ENCODE data around the gene AIFM2. TPM values are rescaled to one million over a fixed set of nuclear protein-coding genes. Genes with fewer than 3 reads are reported as not detected.

AIFM2 gene
- total and polyA plus RNA-seq, 2 donors (not counting 3 experiments of a cell fraction or from before 2014, with no cell fraction given), result 6.9 to 8.7 TPM

- no peak overlapping the region for H3K4me3 ChIP-seq (replicated peaks in 1 of 3; ENCODE audit: insufficient read depth in 1 of 3, low read depth in 1 of 3, low read length in 3 of 3)
- no peaks in the 10 kb centered on the region for H3K36me3 ChIP-seq (ENCODE audit: control insufficient read depth in 2 of 2, extremely low read depth in 1 of 2, insufficient read depth in 2 of 2, low read length in 2 of 2)
- H3K27me3 ChIP-seq (ENCODE audit: control insufficient read depth in 2 of 2, insufficient read depth in 2 of 2, low read length in 2 of 2), result peaks cover 13 to 17% of the 10 kb centered on the region in 2 experiments
- H4K20me1 ChIP-seq (replicated peaks; ENCODE audit: control insufficient read depth, extremely low read depth, insufficient read depth, low read length), result no peaks in the 10 kb centered on the region
- no peaks in the 10 kb centered on the region for H3K9me3 ChIP-seq (replicated peaks; ENCODE audit: control insufficient read depth, insufficient read depth, low read length)
- DNase-seq (ENCODE audit: low read depth, low spot score) (no peak), FAIRE-seq (no peak)
- POLR2A ChIA-PET, result no interaction called here
- H3K79me2 ChIP-seq (ENCODE audit: control insufficient read depth, insufficient read depth, low read length), result no peaks in the 10 kb centered on the region
- H3K9ac ChIP-seq (replicated peaks; ENCODE audit: extremely low read depth, insufficient read depth, low read length), result no peak overlapping the region
- no TSS peak for BruUV-seq (replicated peaks)
- TF ChIP-seq JUN (IDR thresholded peaks at IDR 0.05; ENCODE audit: borderline replicate concordance, insufficient read depth, insufficient read length, low read depth) (no peak), GATA2 (IDR thresholded peaks at IDR 0.05; ENCODE audit: insufficient read depth, insufficient read length, low read depth, low read length) (no peak), MYC (IDR thresholded peaks at IDR 0.05; ENCODE audit: low read depth, low read length) (no peak), POLR2AphosphoS5 (IDR thresholded peaks at IDR 0.05; ENCODE audit: insufficient read depth, low read depth, low read length) (no peak), POLR2A (IDR thresholded peaks at IDR 0.05; ENCODE audit: low read depth, low read length) (no peak), EZH2 (IDR thresholded peaks at IDR 0.05; ENCODE audit: borderline replicate concordance, low read depth, low read length, severe bottlenecking) (no peak), FOS (IDR thresholded peaks at IDR 0.05; ENCODE audit: borderline replicate concordance, insufficient read depth, low read length) (no peak), CTCF (IDR thresholded peaks at IDR 0.05; ENCODE audit: extremely low read depth in 1 of 2, insufficient read depth in 1 of 2, low read depth in 1 of 2, low read length in 2 of 2) (no peak), MAX (IDR thresholded peaks at IDR 0.05; ENCODE audit: insufficient read depth, insufficient read length) (no peak)
- intact Hi-C loops (cut with micrococcal nuclease) (no loop called here), dilution Hi-C loops (cut with MboI; ENCODE audit: extremely low pct_ligation_motif_present, low sequenced_read_pairs) (no loop called here)
- CTCF ChIA-PET, result interaction anchor here (2.2 kb wide), 1 partner anchor 48 kb away, joined by 6 read pairs; no protein-coding TSS in a partner anchor
- no peak overlapping the region for H3K27ac ChIP-seq (ENCODE audit: insufficient read depth, low read depth, low read length)
- no peak overlapping the region for H2AFZ ChIP-seq (ENCODE audit: low read depth, low read length)
- no peaks in the 10 kb centered on the region for H3K9me1 ChIP-seq (replicated peaks; ENCODE audit: control insufficient read depth, extremely low read depth, insufficient read depth, low read length)
- H3K4me2 ChIP-seq (ENCODE audit: insufficient read depth, low read length), result no peak overlapping the region
- no peaks in the 10 kb centered on the region for H3K4me1 ChIP-seq (ENCODE audit: control insufficient read depth, extremely low read depth, insufficient read depth, low read length)
Observed at GRCh38 chr10:70067586-70067985, 65.0 kb downstream of the AIFM2 start.

Measured in endothelial cell of umbilical vein (primary cell).